Myocyte (in vitro differentiated cells): ENCODE results near the gene DDX18. TPM values are rescaled to one million over a fixed set of nuclear protein-coding genes. Genes with fewer than 3 reads are reported as not detected.
"Not testable (repeated sequence)": the region's sequence is repeated elsewhere in the genome, so short reads cannot be mapped to it uniquely, and the experiment has no call there.

Experiments used
- DNase-seq: peaks from one replicate; pipeline ENCODE4 v3.0.0-alpha.2; 2012; ENCODE audit warnings: low read depth
- polyA plus RNA-seq: library from polyadenylated mRNA; unstranded; fragments of >200 nt; gene quantifications from one replicate; pipeline ENCODE4 v1.2.1, GENCODE V29; 2012; ENCODE audit warnings: missing spikeins
- total RNA-seq: library from RNA; depleted of rRNA; stranded (reverse); fragments of >200 nt; gene quantifications from 2 replicates; pipeline ENCODE4 v1.2.3, GENCODE V29; 2014

DDX18 gene
- 49.2 and 57.7 TPM in 2 replicates for total RNA-seq
- 20.3 TPM for polyA plus RNA-seq

DNA sequence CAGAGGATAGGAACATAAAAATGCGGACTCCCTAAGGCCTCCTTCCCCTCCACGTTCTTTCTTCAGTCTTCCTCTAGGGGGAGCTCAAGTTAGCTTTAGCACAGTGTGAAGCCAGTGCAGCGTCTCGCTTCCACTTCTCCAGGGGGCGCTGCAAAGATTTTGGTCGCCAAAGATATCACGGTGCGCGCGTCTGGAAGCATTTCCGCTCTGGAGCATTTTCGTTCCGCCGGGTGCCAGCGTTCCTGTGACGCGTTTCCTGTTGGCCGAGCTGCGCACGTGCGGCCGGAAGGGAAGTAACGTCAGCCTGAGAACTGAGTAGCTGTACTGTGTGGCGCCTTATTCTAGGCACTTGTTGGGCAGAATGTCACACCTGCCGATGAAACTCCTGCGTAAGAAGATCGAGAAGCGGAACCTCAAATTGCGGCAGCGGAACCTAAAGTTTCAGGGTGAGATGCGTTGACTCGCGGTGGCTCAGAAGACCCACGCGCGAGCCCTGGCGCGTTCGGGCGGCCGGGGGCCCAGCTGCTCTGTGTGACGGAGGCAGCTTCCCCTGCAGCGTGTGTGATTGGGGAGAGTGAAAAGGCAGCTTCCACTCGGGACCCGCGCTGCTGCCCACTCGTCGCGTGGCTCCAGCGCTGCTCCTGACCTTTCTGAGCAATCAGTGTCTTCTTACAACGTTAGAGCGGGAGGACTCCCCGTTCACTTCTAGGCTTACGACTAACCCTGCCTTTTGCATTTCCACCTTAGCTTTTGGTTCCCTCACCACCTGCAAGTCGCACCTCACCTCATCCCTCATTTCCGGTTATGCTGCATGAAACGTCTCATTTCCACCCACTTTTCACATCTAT is at the start of gene DDX18:
Gene DDX18, plus strand, starts transcription at position 275 of the 848 bp plus-strand sequence. Its CDS starts 87 bp downstream, at position 362.
- peak; percentile 99 for DNase-seq

DNA sequence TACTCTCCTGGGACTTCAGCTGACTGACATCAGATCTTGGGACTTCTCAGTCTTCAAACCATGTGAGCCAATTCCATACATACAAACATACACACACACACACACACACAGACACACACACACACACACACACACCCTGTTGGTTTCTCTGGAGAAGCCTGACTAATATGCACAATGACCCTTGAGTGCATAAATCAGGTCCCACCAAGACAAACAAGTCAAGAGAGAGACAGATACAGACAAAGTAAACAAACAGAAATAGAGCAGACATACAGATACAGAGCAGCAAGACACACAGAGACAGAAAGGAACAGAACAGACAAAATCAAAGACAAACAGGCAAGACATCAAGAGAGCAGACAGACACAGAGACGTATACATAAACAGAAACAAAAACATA is 43.8 kb upstream of the DDX18 start:
- DNase-seq = no peak

DNA sequence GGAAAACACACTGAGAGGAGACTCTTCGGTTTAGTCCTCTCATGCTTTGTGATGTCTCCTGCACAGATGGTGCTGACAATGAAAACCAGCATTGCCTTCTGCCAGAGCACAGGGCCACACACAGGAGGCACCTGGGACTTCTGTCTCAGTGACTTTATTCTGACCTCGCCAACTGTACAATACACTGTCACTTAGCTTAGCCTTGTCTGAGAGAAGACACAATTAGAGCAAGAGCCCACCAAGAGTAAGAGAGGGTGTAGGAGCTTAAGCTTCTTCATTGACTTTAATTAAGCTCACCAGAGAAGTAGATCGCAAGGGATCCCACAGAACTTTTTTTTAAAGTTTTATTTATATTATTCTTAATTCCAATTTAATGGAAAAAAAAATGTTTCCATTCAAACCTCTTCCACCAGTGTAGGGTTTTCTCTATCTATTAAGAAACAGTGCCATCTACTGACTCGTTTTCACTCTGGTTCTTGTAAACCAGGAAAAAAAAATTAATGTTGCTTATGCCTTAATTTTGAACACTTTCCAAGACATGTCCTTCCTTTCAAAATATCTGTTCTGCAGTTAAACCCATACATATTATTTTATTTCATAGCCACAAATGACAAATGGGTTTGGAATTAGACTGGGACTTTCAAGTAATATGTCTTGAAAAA is 42.4 kb upstream of the DDX18 start:
- DNase-seq = peak; percentile 18

DNA sequence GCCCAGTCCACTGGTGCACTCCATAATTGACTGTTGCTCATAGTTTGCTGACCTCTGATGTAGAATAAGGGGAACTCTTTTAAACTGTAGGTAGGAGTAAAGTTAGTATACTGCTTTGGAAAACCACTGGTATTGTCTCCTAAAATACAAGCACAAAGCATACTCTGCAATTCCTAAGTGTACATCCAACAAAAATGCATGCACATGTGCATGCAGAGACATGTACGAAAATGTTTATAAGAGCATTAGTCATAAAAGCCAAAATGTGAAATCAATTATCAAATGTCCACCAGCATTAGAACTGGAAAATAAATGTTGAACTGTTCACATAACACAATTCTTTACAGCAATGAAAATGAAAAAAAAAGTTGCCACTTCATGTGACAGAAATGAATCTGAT is 39.8 kb upstream of the DDX18 start:
- no peak for DNase-seq

DNA sequence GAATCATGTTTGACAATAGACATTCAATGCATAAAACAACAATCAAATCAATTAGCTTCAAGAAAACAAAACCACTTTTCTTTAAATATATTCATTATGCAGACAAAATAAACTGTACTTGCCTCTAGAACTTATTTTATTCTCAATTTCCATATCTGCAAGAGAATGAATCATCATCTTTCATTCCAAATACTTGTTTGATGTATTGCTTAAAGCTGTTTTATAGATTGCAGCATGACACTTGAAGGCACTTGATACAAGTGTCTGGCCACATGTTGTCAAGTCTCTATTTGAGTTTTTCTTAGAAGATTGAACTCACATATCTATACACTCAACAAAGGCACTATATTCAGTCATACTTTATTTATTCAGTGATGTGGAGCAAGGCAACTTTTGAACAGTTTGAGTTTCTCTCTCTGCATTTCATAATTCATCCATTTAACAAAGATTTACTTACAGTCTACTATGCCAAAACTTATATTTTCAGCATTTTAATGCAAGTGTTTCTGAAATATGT is 38.7 kb upstream of the DDX18 start:
- no peak for DNase-seq

DNA sequence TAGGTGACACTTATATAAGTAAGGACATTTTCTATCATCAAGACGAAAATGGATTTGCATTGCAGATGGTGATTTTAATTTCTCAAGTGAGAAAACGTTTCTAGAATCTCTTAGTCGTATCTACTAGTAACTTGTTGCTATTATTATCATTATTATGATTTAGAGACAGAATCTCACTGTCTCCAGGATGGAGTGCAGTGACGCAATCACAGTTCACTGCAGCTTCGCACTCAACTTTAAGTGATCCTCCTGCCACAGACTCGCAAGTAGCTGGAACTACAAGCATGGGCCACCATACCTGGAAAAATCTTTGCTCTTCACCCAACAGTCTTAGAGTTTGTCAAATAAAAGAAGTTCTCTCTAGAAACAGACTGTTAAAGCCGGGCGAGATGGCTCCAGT is 37.6 kb upstream of the DDX18 start:
- no peak for DNase-seq

DNA sequence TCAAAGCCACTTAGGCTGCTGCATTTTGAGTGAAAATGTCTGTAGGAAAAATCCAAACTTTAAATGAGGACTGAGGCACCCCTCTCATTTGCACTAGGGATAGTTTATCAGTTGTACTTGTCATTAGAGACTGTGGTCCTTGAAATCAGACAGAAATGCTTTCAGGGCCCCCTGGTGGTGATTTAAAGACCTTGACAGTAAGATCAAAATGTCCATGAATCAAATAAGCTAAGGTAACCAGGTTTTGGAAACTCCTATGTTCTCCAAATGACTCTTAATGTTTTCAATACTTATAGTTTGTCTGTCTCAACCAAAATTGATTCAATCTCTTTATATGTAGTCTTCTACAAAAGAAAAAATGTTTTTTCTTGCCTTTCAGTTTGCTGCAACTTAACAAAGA is 28.8 kb upstream of the DDX18 start:
- peak; percentile 44 for DNase-seq

DNA sequence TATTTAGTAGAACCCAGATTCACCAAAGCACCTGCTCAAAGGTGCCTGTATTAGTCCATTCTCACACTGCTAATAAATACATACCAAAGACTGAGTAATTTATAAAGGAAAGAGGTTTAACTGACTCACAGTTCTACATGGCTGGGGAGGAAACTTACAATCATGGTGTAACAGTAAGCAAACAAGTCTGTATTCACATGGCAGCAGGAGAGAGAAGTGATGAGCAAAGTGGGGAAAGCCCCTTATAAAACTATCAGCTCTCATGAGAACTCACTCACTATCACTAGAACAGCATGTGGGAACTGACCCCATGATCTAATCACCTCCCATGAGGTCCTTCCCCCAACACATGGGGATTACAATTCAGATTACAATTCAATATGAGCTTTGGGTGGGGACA is 28.0 kb upstream of the DDX18 start:
- DNase-seq = no peak

DNA sequence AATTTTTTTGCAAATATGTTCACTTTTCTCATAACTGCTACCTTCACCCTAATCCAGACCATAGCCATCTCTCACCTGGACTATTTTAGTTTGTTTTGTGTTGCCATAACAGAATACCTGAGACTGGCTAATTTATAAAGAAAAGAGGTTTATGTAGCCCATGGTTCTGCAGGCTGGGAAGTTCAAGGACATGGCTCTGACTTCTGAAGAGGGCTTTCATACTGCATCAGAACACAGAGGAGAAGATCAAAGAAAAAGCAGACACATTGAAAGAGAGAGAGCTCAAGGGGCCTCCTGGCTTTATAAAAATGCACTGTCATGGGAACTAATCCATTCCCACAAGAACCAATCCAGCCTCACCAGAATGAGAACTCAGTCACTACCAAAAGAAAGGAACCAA is 25.0 kb upstream of the DDX18 start:
- DNase-seq = no peak

DNA sequence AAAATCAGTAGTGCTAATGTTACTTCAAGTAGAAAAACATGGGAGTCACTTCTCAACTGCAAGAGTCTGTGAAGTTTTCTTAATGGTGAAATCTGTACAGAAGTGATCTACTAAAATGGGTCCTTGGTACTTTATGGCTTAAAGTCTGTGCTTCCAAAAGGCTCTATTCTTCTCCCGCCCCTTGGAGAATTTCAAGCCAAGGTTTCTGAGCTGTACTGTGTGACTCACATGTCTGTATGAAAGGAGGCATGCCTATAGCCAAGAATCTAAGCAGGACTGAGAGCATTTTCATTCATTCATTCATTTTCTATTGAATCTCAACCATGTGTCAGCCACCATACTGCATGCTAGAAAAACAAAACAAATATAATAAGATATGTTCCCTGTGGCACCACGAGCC is 19.8 kb upstream of the DDX18 start:
- no peak for DNase-seq

DNA sequence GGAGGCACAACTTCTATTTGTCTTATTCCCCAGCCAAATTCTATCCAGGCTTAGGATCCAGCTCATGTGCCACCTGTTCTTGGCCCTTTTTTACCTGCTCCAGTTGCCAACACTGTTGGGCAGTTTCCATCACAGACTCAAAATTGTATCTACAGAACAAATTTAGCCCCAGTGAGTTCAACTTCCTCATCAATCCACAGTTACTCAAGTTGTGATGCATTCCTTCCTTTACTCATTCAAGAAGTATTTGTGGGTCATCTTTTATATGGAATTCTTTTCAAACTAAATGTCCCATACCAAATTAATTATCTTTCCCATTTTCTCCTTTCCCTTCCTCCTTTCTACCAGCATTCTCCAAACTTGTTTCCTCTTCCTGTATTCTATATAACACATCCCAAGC is 12.7 kb upstream of the DDX18 start:
- DNase-seq = no peak

DNA sequence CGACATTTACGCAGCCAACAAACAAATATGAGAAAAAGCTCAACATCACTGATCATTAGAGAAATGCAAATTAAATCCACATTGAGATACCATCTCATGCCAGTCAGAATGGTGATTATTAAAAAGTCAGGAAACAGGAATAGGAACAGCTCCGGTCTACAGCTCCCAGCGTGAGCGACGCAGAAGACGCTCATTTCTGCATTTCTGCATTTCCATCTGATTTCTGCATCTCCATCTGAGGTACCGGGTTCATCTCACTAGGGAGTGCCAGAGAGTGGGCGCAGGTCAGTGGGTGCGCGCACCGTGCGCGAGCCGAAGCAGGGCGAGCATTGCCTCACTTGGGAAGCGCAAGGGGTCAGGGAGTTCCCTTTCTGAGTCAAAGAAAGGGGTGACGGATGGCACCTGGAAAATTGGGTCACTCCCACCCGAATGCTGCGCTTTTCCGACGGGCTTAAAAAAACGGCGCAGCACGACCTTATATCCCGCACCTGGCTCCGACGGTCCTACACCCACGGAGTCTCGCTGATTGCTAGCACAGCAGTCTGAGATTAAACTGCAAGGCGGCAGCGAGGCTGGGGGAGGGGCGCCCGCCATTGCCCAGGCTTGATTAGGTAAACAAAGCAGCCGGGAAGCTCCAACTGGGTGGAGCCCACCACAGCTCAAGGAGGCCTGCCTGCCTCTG is 10.7 kb upstream of the DDX18 start:
- DNase-seq = not testable (repeated sequence)

DNA sequence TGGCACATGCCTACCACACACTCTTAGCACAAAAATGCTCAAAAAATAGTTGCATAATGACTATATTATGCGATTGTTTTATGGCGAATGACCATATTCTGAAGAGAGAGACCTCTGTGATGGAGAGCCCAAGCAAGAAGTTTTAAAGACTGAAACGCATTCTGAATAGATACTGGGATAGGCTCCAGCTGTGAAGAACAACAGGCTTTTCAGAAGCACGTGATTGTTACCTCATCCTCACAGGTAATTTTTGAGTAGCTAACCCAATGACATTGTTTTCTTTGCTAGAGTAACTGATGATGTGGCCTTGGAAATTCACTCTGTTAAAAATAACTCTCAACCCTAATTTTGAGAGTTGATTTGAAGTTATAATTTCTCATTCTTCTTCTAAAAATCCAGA is 2.0 kb upstream of the DDX18 start:
- no peak for DNase-seq

DNA sequence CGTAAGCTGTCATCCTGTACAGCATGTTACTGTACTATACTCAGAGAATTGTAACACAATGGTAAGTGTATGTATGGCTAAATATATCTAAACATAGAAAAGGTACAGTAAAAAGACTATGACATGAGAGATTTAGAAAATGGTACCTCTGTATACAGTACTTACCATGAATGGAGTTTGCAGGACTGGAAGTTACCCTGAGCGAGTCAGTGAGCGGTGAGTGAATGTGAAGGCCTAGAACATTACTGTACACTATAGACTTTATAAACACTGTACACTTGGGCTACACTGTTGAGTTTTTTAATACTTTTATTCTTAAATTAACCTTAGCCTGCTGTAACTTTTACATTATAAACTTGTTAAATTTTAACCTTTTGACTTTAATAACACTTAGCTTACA is 1.5 kb downstream of the DDX18 start:
- no peak for DNase-seq

DNA sequence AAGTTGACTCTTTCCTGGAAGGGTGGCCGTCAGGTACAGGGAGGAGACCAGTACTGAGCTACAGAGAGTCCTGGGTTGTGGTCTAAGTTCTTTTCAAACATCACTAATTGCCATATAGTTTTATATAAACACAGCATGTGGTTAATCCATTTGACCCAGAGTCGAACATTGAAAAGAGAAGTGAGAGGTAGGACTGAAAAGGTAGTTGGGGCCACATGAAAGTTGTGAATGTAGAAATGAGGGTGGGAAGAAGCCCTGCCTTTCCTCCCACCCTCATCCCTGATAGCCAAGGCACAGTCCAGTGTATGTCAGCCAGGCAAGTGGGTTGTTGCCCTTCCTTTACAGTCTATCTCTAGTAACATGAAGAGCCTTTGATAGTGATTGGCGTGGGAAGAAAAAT is 4.4 kb downstream of the DDX18 start:
- DNase-seq = no peak

DNA sequence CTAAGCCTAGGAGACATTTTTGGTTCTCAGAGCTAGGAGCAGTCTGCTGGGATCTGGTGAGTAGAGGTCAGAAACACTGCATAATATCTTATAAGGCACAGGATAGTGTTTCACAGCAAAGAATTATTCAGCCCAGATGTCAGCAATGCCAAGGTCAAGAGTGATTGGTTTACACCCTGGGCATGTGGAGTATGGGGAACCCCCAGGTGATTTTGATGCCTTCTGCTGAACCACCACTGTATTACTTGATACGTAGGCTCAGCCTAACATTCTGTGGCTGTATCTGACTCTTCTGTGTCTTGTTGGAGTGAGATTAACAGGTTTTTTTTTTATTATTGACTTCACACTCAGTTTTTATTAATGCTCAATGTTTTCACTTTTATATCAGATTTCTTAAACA is 6.0 kb downstream of the DDX18 start:
- no peak for DNase-seq

DNA sequence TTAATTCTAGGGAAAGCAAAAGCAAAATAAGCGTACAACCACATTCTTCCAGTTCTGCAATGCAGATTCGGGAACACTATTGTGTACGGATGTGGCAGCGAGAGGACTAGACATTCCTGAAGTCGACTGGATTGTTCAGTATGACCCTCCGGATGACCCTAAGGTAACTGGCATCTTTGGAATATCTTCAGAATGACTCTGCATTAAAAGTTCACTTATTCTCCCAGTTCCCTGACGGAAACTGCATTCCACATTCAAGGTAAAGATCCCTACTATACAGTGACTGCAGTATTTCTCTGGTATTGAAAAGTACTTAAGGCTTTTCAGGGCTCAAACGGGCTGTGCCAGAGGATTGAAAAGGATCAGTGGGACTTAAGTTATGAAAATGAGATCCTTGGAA is 10.9 kb downstream of the DDX18 start:
- DNase-seq = no peak

DNA sequence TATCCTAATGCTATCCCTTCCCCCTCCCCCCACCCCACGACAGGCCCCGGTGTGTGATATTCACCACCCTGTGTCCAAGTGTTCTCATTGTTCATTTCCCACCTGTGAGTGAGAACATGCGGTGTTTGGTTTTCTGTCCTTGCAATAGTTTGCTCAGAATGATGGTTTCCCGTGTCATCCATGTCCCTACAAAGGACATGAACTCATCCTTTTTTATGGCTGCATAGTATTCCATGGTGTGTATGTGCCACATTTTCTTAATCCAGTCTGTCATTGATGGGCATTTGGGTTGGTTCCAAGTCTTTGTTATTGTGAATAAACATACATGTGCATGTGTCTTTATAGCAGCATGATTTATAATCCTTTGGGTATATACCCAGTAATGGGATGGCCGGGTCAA is 13.0 kb downstream of the DDX18 start:
- not testable (repeated sequence) for DNase-seq

DNA sequence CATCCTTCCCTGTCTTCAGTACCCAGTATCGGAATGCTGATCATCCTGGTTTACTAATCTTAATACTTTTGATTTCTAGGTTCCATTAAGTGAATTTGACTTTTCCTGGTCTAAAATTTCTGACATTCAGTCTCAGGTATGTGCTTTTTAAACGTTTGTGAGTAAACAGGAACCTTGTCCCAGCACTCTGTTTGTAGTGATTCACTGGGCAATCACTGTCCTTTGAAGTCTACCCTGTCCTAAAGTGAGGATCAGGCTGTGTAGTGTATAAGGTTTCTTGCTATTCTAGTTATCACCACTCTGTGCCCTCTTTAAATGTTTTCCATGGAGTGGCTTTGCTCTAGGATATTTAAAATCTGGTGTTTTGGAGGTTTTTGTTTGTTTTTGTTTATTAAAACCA is 14.4 kb downstream of the DDX18 start:
- no peak for DNase-seq

DNA sequence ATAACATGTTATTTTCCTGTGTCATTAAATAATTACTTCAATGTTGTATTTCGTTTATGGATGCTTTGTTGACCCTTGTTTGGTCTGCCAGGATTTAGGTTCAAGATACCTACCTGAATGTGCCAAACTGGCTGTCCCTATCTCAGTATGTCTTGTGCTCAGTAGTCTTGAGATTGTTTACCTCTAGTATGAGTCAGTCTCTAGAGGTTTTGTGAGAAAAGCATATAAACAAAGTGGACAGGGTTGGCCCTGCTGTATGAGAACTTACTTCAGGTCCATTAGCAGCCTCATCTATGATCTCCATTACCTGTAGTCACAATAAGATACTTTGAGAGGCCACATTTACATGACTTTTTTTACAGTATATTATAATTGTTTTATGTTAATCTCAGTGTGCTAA is 17.8 kb downstream of the DDX18 start:
- DNase-seq = no peak

DNA sequence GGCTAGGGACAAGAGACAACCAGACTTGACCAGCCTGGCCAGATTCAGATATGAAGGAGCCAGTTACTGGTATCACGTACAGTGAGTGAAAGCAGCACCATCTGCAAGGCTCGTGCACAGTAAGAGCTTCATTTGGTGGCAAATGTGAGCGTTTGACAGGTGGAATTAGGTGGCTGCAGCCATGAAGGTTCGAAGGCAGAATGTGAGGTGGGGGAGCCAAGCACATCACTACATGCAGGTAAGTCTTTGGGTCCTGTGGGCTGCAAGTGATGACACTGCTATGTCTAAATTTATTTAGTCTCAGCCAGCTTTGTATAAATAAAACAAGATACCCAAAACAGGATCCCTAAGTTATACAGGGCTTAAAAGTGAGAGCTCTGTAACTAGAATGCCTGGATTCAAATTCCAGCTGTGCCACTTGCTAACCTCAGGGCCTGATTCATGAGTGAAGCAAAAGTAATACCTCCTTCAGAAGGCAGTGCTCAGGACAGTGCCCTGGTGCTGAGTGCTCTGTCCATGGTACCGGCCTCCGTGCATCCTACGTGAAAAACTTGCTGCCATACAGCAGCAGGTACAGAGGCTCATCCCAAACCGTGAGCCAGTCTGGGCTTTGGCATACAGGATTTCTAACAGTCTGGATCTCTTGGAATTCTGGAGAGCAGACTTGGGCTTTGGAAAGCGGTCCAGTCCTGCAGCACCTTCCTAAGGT is 18.6 kb downstream of the DDX18 start:
- peak; percentile 51 for DNase-seq
